Lung (tissue), 12 donors: ENCODE results near the gene RASA2. TPM values are rescaled to one million over a fixed set of nuclear protein-coding genes. Genes with fewer than 3 reads are reported as not detected.

ENCODE experiments used
- ATAC-seq: fragments of 200-7000 bp; cut with Tn5 transposase; one replicate; pipeline ENCODE4 v1.9.1; 2020; ENCODE audit warnings: moderate number of reproducible peaks; ENCODE audit not compliant: insufficient read depth, low FRiP score
- DNase-seq, 3 donors: peaks; one replicate each; pipeline ENCODE4 v3.0.0-alpha.2; 2013 to 2017
- H3K27ac ChIP-seq, 2 donors: one replicate each; pipeline ENCODE4 v1.5.1; 2013; ENCODE audit warnings: mild to moderate bottlenecking in 2 of 2, moderate library complexity in 2 of 2, control low read depth in 1 of 2, inconsistent platforms in 1 of 2, low read depth in 1 of 2, low read length in 1 of 2
- H3K27me3 ChIP-seq, 3 donors: one replicate each; pipeline ENCODE4 v1.5.1; 2013; ENCODE audit warnings: low read length in 2 of 3; ENCODE audit not compliant: control insufficient read depth in 3 of 3, insufficient read depth in 3 of 3
- H3K36me3 ChIP-seq, 4 donors: one replicate each; pipeline ENCODE4 v1.5.1; 2013; ENCODE audit warnings: low read length in 4 of 4, mild to moderate bottlenecking in 1 of 4, moderate library complexity in 1 of 4; ENCODE audit not compliant: control insufficient read depth in 4 of 4, insufficient read depth in 4 of 4
- H3K4me1 ChIP-seq, 5 donors: one replicate each; pipeline ENCODE4 v1.5.1; 2013; ENCODE audit warnings: low read length in 5 of 5, mild to moderate bottlenecking in 2 of 5, moderate library complexity in 1 of 5; ENCODE audit not compliant: control insufficient read depth in 5 of 5, insufficient read depth in 5 of 5
- H3K4me3 ChIP-seq: one replicate; pipeline ENCODE4 v1.5.1; 2013; ENCODE audit warnings: mild to moderate bottlenecking, control low read depth, moderate library complexity
- H3K9ac ChIP-seq, 2 donors: one replicate each; pipeline ENCODE4 v1.5.1; 2013; ENCODE audit warnings: low read length in 2 of 2, control low read depth in 1 of 2; ENCODE audit not compliant: insufficient read depth in 1 of 2
- H3K9me3 ChIP-seq, 4 donors: one replicate each; pipeline ENCODE4 v1.5.1; 2013; ENCODE audit warnings: low read length in 3 of 4, mild to moderate bottlenecking in 1 of 4, moderate library complexity in 1 of 4; ENCODE audit not compliant: control insufficient read depth in 4 of 4, insufficient read depth in 3 of 4
- WGBS, 2 donors: extraction: QIAGEN DNeasy Blood & Tissue Kit; methylation state at CpG; one replicate each; pipeline ENCODE4 v1.1.7; 2013; 5-methylcytosine and 5-hydroxymethylcytosine counted together
- polyA plus RNA-seq, 2 donors: library from polyadenylated mRNA; stranded (reverse); fragments of 200-250 nt; gene quantifications; one replicate each; pipeline ENCODE4 v1.2.1, GENCODE V29; 2013
- total RNA-seq, 2 donors: library from RNA; depleted of rRNA in 1 of 2; stranded (reverse); fragments of >200 nt in 1 of 2; gene quantifications; one replicate each; pipeline ENCODE4 v1.2.1, GENCODE V29; 2014 to 2021
- TF ChIP-seq, protein P1 (sequence below): IDR thresholded peaks from 2 replicates; pipeline ENCODE4 v1.5.1; 2012; ENCODE audit warnings: mild to moderate bottlenecking; ENCODE audit errors: control extremely low read depth, extremely low read depth
- donor health status: control.
- donor health status: control.
- donor health status: Bipolar disorder and iron deficiency.
- donor health status: healthy.
- donor health status: DM: yes; HTN: yes; CAD: no.

Gene RASA2
- total and polyA plus RNA-seq, 4 donors: 6.8 to 27.4 (median 12.9) TPM

DNA sequence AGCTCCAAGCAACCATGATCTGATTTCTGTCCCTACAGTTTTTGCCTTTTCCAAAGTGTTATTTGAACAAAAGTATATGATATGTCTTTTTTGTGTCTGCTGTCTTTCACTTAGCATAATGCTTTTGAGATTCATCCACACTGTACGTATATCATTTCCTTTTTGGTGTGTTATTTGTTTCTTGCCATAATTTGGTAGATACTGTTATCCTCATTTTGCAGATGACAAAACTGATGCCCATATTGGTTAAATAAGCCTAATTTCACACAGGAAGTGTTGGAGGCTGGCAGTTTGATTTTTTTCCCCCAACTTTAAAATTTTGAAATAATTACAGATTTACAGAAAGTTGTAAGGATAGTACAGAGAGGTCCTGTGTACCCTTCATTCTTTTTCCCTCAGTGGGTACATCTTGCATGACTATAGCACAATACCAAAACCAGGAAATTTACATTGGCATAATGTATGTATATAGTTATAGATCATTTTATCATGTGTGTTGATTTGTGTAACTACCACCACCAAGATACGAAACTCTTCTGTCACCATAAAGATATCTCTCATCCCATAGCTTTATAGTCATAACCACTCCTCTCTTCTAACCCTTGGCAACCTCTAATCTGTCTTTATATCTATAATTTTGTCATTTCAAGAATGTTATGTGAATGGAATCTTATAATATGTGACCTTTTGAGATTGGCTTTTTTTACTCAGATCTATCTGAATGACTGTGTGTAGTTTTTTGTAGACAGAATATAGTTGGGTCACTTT is 55.6 kb downstream of the RASA2 start:
- TF ChIP-seq, protein P1, sequence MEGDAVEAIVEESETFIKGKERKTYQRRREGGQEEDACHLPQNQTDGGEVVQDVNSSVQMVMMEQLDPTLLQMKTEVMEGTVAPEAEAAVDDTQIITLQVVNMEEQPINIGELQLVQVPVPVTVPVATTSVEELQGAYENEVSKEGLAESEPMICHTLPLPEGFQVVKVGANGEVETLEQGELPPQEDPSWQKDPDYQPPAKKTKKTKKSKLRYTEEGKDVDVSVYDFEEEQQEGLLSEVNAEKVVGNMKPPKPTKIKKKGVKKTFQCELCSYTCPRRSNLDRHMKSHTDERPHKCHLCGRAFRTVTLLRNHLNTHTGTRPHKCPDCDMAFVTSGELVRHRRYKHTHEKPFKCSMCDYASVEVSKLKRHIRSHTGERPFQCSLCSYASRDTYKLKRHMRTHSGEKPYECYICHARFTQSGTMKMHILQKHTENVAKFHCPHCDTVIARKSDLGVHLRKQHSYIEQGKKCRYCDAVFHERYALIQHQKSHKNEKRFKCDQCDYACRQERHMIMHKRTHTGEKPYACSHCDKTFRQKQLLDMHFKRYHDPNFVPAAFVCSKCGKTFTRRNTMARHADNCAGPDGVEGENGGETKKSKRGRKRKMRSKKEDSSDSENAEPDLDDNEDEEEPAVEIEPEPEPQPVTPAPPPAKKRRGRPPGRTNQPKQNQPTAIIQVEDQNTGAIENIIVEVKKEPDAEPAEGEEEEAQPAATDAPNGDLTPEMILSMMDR: no peak
- peaks cover 0 to 22% (median 13%) of the 10 kb centered on the region in 4 donors for H3K36me3 ChIP-seq
- DNase-seq: no peak

DNA sequence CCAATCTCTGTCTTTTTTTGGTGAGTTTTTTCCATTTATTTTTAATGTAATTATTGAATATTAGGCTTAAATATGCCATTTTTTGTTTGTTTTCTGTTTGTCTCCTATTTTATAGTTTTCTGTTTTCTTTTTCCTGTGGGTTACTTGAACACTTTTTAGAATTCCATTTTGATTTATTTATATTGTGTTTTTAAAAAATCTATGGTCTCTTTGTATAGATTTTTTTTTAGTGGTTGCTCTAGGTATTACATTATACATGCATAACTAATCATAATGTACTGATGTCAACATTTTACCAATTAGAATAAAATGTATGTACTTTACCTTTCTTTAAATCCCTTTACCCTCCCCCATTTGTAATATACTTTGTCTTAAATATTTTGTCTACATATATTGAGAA is 56.2 kb downstream of the RASA2 start:
- TF ChIP-seq, protein P1: no peak
- H3K9ac ChIP-seq: no peak overlapping the region
- DNase-seq (no peak), ATAC-seq (no peak)
- no peaks in the 10 kb centered on the region for H3K27me3 ChIP-seq
- H3K27ac ChIP-seq: no peak overlapping the region
- no peaks in the 10 kb centered on the region for H3K4me1 ChIP-seq
- no peak overlapping the region for H3K4me3 ChIP-seq
- H3K9me3 ChIP-seq: peaks cover 0 to 4% (median 2%) of the 10 kb centered on the region in 4 donors
- H3K36me3 ChIP-seq: peaks cover 0 to 27% (median 15%) of the 10 kb centered on the region in 4 donors

More for the DNA sequence above, 55.6 kb downstream of the RASA2 start:
- 96% methylated on average over 2 of the region's 2 CpGs for WGBS, 2 donors
- no peak overlapping the region for H3K4me3 ChIP-seq
- H3K9me3 ChIP-seq: peaks cover 0 to 4% (median under 1%) of the 10 kb centered on the region in 4 donors
- H3K4me1 ChIP-seq: no peaks in the 10 kb centered on the region
- no peak overlapping the region for H3K27ac ChIP-seq
- no peak overlapping the region for H3K9ac ChIP-seq
- H3K27me3 ChIP-seq: no peaks in the 10 kb centered on the region
- no peak for ATAC-seq

DNA sequence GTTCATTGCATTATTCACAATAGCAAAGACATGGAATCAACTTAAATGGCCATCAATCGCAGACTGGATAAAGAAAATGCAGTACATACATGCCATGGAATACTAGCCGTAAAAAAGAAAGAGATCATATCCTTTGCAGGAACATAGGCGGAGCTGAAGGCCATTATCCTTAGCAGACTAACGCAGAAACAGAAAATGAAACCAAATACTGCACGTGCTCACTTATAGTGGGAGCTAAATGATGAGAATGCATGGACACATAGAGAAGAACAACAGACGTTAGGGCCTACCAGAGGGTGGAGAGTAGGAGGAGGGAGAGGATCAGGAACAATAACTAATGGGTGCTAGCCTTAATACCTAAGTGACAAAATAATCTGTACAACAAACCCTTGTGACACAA is 57.9 kb downstream of the RASA2 start:
- Histone ChIP-seq H3K27me3 (no peaks in the 10 kb centered on the region), H3K4me3 (no peak overlapping the region), H3K4me1 (no peaks in the 10 kb centered on the region), H3K27ac (no peak overlapping the region), H3K36me3 (peaks cover 0 to 27% (median 17%) of the 10 kb centered on the region in 4 donors), H3K9me3 (peaks cover 0 to 4% (median 3%) of the 10 kb centered on the region in 4 donors), H3K9ac (no peak overlapping the region)
- ATAC-seq (no peak), DNase-seq (peak in 1 of 3 donors; percentile 8)
- 63 to 68% methylated on average over 6 of the region's 6 CpGs for WGBS, 2 donors
- TF ChIP-seq, protein P1: no peak

DNA sequence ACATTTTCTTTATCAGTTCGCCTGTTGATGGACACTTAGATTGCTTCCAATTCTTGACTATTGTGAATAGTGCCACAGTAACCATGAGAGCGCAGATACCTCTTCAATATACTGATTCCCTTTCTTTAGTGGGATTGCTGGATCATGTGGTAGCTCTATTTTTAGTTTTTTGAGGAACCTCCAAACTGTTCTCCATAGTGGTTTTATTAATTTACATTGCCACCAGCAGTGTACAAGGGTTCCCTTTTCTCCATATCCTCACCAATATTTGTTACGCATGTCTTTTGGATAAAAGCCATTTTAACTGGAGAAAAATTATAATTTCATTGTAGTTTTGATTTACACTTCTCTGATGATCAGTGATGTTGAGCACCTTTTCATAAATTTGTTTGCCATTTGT is 59.3 kb downstream of the RASA2 start:
- H3K9ac ChIP-seq: no peak overlapping the region
- peaks cover 0 to 4% (median 3%) of the 10 kb centered on the region in 4 donors for H3K9me3 ChIP-seq
- no peak overlapping the region for H3K4me3 ChIP-seq
- H3K36me3 ChIP-seq: peaks cover 3 to 33% (median 16%) of the 10 kb centered on the region in 4 donors
- no peaks in the 10 kb centered on the region for H3K4me1 ChIP-seq
- WGBS, 2 donors: 88 to 92% methylated on average over 3 of the region's 3 CpGs
- TF ChIP-seq, protein P1: no peak
- no peak for DNase-seq
- H3K27ac ChIP-seq: no peak overlapping the region
- H3K27me3 ChIP-seq: no peaks in the 10 kb centered on the region
- ATAC-seq: no peak
